Activated naive CD8-positive, alpha-beta T cell treated with anti-CD3 and anti-CD28 coated beads, Interleukin-2, amount 10 ng/mL, durations not matched to agents 7 days and 5 days (primary cell): ENCODE measurements around the gene PPP4R2. TPM values are rescaled to one million over a fixed set of nuclear protein-coding genes. Genes with fewer than 3 reads are reported as not detected.

Experiments
- ATAC-seq: fragments of 150-1000 bp; cut with Tn5 transposase; one replicate; pipeline ENCODE4 v1.10.0; 2021; ENCODE audit warnings: low read depth, moderate library complexity
- POLR2A ChIA-PET: fragments of 350-600 bp; sonication (Branson Sonifier 250); formaldehyde crosslinking; loops from one replicate; lab custom pipeline; 2021; ENCODE audit warnings: antibody characterized with exemption; lab: Charles Lee
- DNase-seq: peaks from one replicate; pipeline ENCODE4 v3.0.0; 2021
- H3K27ac Mint-ChIP-seq: one replicate; pipeline ENCODE4 v1.8.0; 2022; ENCODE audit warnings: mild to moderate bottlenecking, mixed read lengths
- H3K27me3 Mint-ChIP-seq: one replicate; pipeline ENCODE4 v1.8.0; 2022; ENCODE audit warnings: mild to moderate bottlenecking, moderate library complexity, mixed read lengths
- H3K36me3 Mint-ChIP-seq: one replicate; pipeline ENCODE4 v1.8.0; 2021; ENCODE audit warnings: mild to moderate bottlenecking, mixed read lengths
- H3K4me1 Mint-ChIP-seq: one replicate; pipeline ENCODE4 v1.8.0; 2021; ENCODE audit warnings: mixed read lengths
- H3K4me3 Mint-ChIP-seq: one replicate; pipeline ENCODE4 v1.8.0; 2022; ENCODE audit warnings: mild to moderate bottlenecking, moderate library complexity, mixed read lengths
- H3K9me3 Mint-ChIP-seq: one replicate; pipeline ENCODE4 v1.8.0; 2021; ENCODE audit warnings: mixed read lengths
- total RNA-seq, 2 experiments: library from RNA; stranded (reverse); gene quantifications; one replicate each; pipeline ENCODE4 v1.2.3, GENCODE V29; 2021

The PPP4R2 gene
- total RNA-seq, 2 experiments from 2014 or later, result 66.3 to 72.0 TPM

DNA sequence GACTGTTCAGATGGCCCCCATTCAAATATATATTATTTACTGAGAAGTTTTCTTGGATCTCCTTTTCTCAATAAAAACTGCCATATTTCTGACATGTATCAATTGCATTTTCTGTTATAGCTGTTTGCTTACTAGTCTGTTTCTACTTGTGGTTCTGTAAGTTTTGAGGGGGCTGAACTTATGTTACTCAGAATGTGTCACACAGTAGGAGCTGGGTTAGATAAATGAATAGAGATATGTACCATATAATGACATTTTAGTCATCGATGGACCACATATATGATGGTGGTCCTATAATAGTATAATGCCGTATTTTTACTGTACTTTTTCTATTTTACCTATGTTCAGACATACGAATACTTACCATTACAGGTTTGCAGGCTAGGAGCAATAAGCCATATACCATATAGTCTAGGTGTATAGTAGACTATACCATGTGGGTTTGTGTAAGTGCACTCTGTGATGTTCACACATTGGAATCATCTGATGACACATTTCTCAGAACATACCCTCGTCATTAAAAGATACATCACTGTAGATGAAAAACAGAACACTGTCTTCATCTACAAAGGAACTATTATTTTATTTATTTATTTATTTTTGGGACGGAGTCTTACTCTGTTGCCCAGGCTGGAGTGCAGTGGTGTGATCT, 22.3 kb downstream of the PPP4R2 start:
- Mint-ChIP-seq H3K27me3 (no peaks in the 10 kb centered on the region), H3K27ac (no peak overlapping the region), H3K4me1 (peaks cover 19% of the 10 kb centered on the region), H3K4me3 (no peak overlapping the region), H3K9me3 (no peaks in the 10 kb centered on the region), H3K36me3 (peaks cover 30% of the 10 kb centered on the region)
- ATAC-seq (no peak), DNase-seq (no peak)
- POLR2A ChIA-PET, result no interaction called here

DNA sequence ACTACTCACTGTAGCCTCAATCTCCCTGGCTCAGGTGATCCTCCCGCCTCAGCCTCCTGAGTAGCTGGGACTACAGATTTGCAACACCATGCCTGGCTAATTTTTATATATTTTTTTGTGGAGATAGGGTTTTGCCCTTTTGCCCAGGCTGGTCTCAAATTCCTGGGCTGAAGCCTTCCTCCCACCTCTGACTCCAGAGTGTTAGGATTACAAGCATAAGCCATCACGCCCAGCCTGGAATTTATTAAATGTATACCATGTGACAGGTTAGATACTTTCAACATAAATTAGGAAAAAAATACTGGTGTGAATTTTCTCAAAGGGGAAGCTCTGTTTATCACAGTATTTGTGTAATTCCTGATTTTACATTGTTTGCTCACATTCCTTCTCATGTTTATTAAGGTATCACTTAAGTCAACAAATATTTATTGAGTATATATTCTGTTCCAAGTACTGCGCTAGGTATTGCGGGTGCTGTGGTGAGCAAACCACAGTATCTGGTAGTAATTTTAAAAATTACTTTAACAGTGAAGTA, 24.8 kb downstream of the PPP4R2 start:
- POLR2A ChIA-PET, result no interaction called here
- Mint-ChIP-seq H3K4me1 (peaks cover 26% of the 10 kb centered on the region), H3K4me3 (no peak overlapping the region)

DNA sequence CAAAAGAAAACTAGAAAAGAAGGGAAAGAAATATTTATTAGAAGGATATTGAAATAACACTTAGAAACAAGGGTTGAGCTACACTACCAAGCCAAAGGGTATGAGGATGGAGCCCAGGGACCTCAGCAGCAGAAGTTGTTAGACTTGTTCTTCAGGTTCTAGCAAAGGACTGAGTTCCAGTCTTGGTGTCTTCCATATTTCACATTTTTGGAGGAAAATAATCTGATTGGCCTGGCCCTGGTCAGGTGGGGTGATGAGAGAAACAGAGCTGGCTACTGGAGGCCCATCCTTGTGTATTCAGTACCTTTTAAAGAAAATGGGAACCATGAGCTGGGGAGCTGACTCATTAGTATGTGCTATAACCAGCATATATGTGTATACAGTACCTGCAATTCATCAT, 28.2 kb downstream of the PPP4R2 start:
- H3K36me3 Mint-ChIP-seq, result peaks cover 35% of the 10 kb centered on the region
- H3K27me3 Mint-ChIP-seq, result no peaks in the 10 kb centered on the region
- POLR2A ChIA-PET, result no interaction called here
- DNase-seq (no peak), ATAC-seq (no peak)
- H3K27ac Mint-ChIP-seq, result no peak overlapping the region
- peaks cover 31% of the 10 kb centered on the region for H3K4me1 Mint-ChIP-seq
- no peaks in the 10 kb centered on the region for H3K9me3 Mint-ChIP-seq
- H3K4me3 Mint-ChIP-seq, result no peak overlapping the region

More for the DNA sequence above, 24.8 kb downstream of the PPP4R2 start:
- no peak for DNase-seq
- Mint-ChIP-seq H3K36me3 (peaks cover 29% of the 10 kb centered on the region), H3K27me3 (no peaks in the 10 kb centered on the region), H3K9me3 (no peaks in the 10 kb centered on the region), H3K27ac (no peak overlapping the region)
- ATAC-seq, result no peak

DNA sequence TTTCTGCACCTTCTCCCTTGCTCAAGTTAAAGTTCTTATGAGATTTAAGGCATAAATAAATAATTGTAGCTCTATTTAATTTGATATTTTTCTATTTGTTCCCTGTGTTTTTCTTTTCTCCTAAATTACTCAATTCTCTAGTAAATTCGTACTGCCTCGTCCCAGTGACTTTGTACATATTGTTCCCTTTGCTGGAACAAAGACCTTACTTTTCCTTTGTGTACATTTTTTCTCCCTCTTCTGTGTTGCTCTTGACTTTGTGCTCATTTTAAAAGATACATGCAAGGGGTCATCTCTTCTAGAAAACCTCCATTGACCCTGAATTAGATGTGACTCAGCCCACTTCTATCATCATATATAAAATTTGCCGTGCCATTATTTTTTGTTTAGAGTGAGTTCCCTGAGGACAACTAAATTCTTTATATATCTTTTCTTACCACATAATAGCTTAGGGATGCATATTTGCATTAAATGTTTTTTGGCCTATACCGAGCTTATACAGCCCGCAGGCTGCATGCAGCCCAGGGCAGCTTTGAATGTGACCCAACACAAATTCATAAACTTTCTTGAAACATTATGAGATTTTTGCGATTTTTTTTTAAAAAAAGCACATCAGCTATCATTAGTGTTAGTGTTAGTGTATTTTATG, 29.6 kb downstream of the PPP4R2 start:
- no peak for ATAC-seq
- peaks cover 1% of the 10 kb centered on the region for H3K9me3 Mint-ChIP-seq
- no peak for DNase-seq
- H3K27me3 Mint-ChIP-seq, result no peaks in the 10 kb centered on the region
- H3K4me1 Mint-ChIP-seq, result peaks cover 27% of the 10 kb centered on the region
- POLR2A ChIA-PET, result interaction anchor here (0.6 to 1.0 kb wide), 2 partner anchors 9 to 20 kb away, joined by 3 to 5 read pairs; no protein-coding TSS in a partner anchor
- H3K27ac Mint-ChIP-seq, result no peak overlapping the region
- no peak overlapping the region for H3K4me3 Mint-ChIP-seq
- H3K36me3 Mint-ChIP-seq, result peaks cover 48% of the 10 kb centered on the region

DNA sequence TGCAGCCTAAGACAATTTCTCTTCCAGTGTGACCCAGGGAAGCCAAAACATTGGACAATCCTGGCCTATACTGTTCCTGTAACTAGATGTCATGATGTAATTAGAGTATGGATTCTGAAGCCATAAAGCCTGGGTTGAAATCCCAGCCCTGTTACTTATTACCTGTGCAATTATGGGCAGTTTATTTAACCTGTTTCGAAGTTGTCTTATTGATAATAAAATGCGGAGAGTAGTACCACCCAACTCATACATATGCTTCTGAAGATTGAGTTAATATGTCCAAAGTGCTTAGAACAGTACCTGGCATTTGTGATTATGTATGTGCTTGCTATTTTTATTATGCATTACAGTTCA, 30.1 kb downstream of the PPP4R2 start:
- no peak overlapping the region for H3K27ac Mint-ChIP-seq
- DNase-seq, result no peak
- POLR2A ChIA-PET, result interaction anchor here (0.6 kb wide), 1 partner anchor 20 kb away, joined by 5 read pairs; no protein-coding TSS in a partner anchor

DNA sequence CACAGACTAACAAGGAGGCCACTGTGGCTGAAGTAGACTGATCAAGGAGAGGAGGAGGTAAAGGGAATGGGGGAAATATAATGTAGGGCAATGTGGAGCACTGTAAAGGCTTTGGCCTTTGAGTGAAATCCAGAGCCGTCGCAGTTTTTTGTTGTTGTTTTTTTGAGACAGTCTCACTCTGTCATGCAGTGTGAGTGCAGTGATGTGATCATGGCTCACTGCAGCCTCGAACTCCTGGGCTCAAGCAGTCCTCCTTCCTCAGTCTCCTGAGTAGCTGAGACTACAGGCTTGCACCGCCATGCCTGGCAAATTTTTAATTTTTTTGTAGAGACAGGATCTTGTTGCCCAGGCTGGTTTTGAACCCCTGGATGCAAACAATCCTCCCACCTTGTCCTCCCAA, 32.2 kb downstream of the PPP4R2 start:
- Mint-ChIP-seq H3K4me1 (peaks cover 26% of the 10 kb centered on the region), H3K27me3 (no peaks in the 10 kb centered on the region), H3K36me3 (peaks cover 46% of the 10 kb centered on the region), H3K4me3 (no peak overlapping the region), H3K27ac (no peak overlapping the region), H3K9me3 (peaks cover 1% of the 10 kb centered on the region)
- DNase-seq (no peak), ATAC-seq (no peak)
- POLR2A ChIA-PET, result no interaction called here

More for the DNA sequence above, 30.1 kb downstream of the PPP4R2 start:
- no peak for ATAC-seq
- Mint-ChIP-seq H3K27me3 (no peaks in the 10 kb centered on the region), H3K4me3 (no peak overlapping the region), H3K4me1 (peaks cover 27% of the 10 kb centered on the region), H3K9me3 (peaks cover 1% of the 10 kb centered on the region), H3K36me3 (peaks cover 48% of the 10 kb centered on the region)

DNA sequence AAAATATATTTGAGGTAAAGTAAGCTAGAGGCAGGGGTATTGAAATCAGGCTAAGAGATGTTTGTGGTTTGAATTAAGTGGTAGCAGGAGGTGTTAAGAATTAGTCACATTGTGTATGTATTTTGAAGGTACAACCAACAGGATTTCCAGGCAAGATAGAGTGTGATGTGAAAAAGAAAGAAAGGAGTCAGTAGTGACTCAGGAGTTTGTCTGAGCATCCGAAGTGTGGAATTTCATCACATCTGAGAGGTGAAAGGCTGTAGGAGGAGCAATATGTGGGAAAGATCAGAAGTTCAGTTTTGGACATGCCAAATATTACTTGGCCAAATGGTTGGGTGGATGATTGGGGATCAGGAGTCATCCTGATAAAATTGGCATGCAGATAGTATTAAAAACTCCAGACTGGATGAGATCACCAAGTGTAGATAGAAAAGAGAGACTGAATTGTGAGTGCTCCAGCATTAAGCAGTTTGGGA, 32.7 kb downstream of the PPP4R2 start:
- peak; percentile 22 for ATAC-seq
- Mint-ChIP-seq H3K4me1 (peaks cover 26% of the 10 kb centered on the region), H3K36me3 (peaks cover 46% of the 10 kb centered on the region), H3K9me3 (peaks cover 1% of the 10 kb centered on the region), H3K4me3 (no peak overlapping the region), H3K27ac (peak overlapping the region; percentile 2), H3K27me3 (no peaks in the 10 kb centered on the region)
- POLR2A ChIA-PET, result no interaction called here
- DNase-seq, result no peak

DNA sequence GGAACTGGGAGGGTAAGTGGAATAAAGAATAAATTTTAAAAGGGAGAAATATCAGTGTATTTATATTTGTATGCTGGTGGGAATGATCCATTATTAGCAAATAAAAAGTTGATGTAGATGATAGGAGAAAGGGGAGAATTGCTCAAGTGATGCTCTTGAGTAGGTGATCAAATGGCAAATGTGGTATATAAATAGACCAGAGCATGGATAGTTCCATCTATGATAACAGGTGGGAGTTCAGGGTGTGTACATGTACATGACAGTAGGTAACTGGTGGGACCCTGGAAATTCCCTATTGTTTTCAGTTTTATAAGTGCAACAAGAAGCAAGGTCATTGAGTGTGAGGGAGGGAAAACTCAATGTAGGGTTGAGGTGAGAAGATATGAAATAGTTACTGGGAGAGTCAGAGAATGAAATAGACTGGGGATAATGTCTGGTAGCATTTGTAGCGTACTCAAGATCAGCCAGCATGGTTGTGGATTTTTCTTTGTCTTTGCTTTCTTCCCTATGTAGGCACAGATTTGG, 33.5 kb downstream of the PPP4R2 start:
- DNase-seq (no peak), ATAC-seq (no peak)
- Mint-ChIP-seq H3K27me3 (no peaks in the 10 kb centered on the region), H3K4me3 (no peak overlapping the region), H3K27ac (no peak overlapping the region), H3K36me3 (peaks cover 48% of the 10 kb centered on the region), H3K9me3 (peaks cover 1% of the 10 kb centered on the region), H3K4me1 (peaks cover 22% of the 10 kb centered on the region)
- POLR2A ChIA-PET, result no interaction called here

DNA sequence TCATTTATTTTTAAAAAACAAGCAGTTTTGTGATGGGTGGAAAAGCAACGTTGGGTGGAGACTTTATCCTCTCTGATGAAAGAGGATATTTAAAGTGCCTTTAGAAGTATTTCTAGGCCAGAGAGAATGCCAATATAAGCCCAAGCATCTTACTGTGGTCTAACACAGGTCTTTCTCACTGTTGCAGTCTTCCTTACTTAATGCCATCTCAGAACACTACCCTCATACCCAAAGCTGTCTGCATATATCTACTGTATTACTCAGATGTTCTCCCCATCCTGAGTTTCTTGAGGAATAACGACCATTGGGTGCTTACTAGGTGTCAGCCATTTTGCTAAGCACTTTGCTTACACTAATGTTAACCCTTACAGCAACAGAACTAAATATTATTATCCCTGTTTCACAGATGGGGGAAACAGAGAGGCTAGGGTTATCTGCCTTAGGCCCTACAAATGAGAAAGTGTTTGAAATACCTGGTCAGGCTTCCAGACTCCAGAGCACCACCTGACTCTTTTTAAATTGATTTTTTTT, 35.0 kb downstream of the PPP4R2 start:
- Mint-ChIP-seq H3K27ac (no peak overlapping the region), H3K36me3 (peaks cover 44% of the 10 kb centered on the region), H3K4me1 (peaks cover 19% of the 10 kb centered on the region), H3K27me3 (no peaks in the 10 kb centered on the region), H3K4me3 (no peak overlapping the region), H3K9me3 (peaks cover 1% of the 10 kb centered on the region)
- ATAC-seq (no peak), DNase-seq (no peak)
- POLR2A ChIA-PET, result no interaction called here

DNA sequence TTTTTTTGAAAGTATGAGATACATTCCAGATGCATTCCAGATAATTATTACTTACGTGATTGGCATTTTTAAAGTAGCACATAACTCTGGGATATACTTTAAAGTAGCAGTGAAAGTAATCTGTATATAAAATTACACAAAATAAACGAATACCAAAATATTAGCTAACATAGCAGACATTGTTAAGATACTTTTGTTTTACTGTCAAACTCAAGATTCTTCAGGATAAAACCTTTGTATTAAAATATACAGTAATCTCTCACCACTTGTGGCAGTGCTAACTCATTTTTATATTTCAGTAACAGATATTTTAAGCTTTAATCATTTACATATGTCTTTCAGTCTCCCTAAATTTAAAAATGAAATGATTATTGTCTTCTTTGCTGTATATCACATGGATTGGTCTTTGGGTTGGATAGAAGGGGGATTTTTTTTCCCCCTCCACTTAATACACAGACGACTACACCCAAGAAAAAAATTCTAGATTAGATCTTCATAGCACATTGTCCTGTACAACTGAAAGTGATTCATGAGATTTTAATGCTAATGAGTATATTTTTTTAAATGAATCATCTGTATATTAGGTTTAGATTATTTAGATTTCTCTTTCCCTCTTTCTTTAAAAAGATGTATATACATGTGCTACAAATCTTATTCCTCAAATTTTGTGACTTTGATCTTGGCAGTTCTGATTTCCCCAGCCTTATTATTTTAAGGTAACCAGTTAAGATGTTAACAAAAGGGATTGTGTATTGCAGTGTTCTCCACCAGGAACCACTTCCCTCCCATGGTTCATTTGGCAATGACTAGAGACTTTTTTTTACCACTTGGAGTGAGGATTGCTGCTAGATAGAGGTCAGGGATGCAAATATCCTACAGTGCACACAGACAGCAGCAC, 40.3 kb downstream of the PPP4R2 start:
- no peak for ATAC-seq
- peaks cover 13% of the 10 kb centered on the region for H3K4me1 Mint-ChIP-seq
- POLR2A ChIA-PET, result no interaction called here

DNA sequence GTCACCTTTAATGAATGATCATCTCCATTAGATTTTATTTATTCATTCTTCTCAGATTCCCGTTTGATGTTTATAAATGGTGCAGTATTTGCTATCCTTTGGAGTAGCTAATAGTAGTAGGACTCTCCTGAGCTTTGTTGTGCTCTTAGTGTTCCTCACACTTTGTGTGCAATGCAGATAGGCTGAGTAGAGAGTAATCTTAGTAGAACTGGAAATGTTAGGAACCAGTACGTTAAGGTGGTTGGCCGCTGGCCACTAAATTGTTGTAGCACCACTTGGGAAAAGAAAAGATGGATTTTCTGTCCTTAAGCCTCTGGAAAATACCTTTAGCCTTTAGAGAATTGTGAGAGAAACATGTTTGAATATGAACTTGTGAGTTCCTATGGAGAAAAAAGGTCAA, 44.9 kb downstream of the PPP4R2 start:
- peaks cover 5% of the 10 kb centered on the region for H3K36me3 Mint-ChIP-seq
- H3K27ac Mint-ChIP-seq, result no peak overlapping the region

More for the DNA sequence above, 40.3 kb downstream of the PPP4R2 start:
- no peak for DNase-seq
- Mint-ChIP-seq H3K27me3 (no peaks in the 10 kb centered on the region), H3K4me3 (no peak overlapping the region), H3K27ac (no peak overlapping the region), H3K9me3 (no peaks in the 10 kb centered on the region), H3K36me3 (peaks cover 15% of the 10 kb centered on the region)

DNA sequence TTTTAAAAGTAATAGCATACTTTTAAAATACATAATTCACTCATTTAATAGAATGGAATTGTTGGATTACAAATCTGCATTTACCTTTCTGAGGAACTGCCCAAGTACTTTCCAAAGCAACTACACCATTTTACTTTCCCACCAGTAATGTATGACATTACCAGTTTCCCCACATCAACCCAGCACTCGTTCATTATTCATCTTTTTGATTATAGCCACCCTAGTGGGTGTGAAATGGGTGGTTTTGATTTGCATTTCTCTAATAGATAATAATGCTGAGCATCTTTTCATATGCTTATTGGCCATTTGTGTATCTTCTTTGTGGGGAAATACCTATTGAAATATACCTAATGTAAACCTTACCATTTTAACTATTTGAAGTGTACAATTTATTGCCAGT, 46.8 kb downstream of the PPP4R2 start:
- Mint-ChIP-seq H3K27ac (no peak overlapping the region), H3K4me3 (no peak overlapping the region), H3K9me3 (no peaks in the 10 kb centered on the region)

More for the DNA sequence above, 44.9 kb downstream of the PPP4R2 start:
- POLR2A ChIA-PET, result no interaction called here
- H3K4me1 Mint-ChIP-seq, result peaks cover 20% of the 10 kb centered on the region
- no peaks in the 10 kb centered on the region for H3K27me3 Mint-ChIP-seq
- no peak overlapping the region for H3K4me3 Mint-ChIP-seq
- ATAC-seq (no peak), DNase-seq (no peak)
- H3K9me3 Mint-ChIP-seq, result no peaks in the 10 kb centered on the region

DNA sequence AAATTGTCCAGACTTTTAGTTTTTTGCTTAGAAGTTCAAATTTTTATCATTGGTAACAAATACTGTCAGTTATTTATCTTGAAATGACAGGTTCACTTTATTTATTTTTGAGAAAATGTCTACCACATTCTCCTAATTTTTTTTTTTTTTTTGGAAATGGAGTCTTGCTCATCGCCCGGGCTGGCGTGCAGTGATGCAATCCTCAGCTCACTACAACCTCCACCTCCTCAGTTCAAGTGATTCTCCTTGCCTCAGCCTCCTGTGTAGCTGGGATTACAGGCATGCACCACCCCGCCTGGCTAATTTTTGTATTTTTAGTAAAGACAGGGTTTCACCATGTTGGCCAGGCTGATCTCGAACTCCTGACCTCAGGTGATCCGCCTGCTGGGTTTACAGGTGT, 48.8 kb downstream of the PPP4R2 start:
- Mint-ChIP-seq H3K4me3 (no peak overlapping the region), H3K27me3 (no peaks in the 10 kb centered on the region), H3K27ac (no peak overlapping the region), H3K36me3 (no peaks in the 10 kb centered on the region), H3K4me1 (peaks cover 14% of the 10 kb centered on the region), H3K9me3 (no peaks in the 10 kb centered on the region)
- ATAC-seq, result no peak
- DNase-seq, result no peak
- POLR2A ChIA-PET, result no interaction called here

More for the DNA sequence above, 46.8 kb downstream of the PPP4R2 start:
- ATAC-seq (no peak), DNase-seq (no peak)
- H3K4me1 Mint-ChIP-seq, result peaks cover 13% of the 10 kb centered on the region
- no peaks in the 10 kb centered on the region for H3K27me3 Mint-ChIP-seq
- POLR2A ChIA-PET, result no interaction called here
- H3K36me3 Mint-ChIP-seq, result no peaks in the 10 kb centered on the region
